HG02763 (cell line): ENCODE measurements around the gene L3MBTL1.
A peak's percentile ranks its signal among the peaks of the same experiment; 100 is the strongest.
"Not testable (repeated sequence)": the region's sequence is repeated elsewhere in the genome, so short reads cannot be mapped to it uniquely, and the experiment has no call there.

Experiments
- ATAC-seq: cut with Tn5 transposase; IDR thresholded peaks from one replicate; pipeline ENCODE4 v1.9.1; 2021; ENCODE audit warnings: mild to moderate bottlenecking, moderate library complexity; ENCODE audit not compliant: unreplicated experiment

The L3MBTL1 gene

GRCh38 chr20:43502021-43502420 is 5.5 kb upstream of the L3MBTL1 start:
- not testable (repeated sequence) for ATAC-seq

GRCh38 chr20:43506238-43506637 is 1.3 kb upstream of the L3MBTL1 start:
- no peak for ATAC-seq

- no peak for ATAC-seq
Measured at GRCh38 chr20:43508106-43508505, 609 bp downstream of the L3MBTL1 start.

GRCh38 chr20:43508604-43509040 is 1.1 kb downstream of the L3MBTL1 start:
- no peak for ATAC-seq

- no peak for ATAC-seq
Measured at GRCh38 chr20:43511879-43512278, 4.4 kb downstream of the L3MBTL1 start.

- ATAC-seq, result peak; percentile 1
Measured at GRCh38 chr20:43513372-43513930, 6.0 kb downstream of the L3MBTL1 start.

GRCh38 chr20:43513931-43514647 is 6.6 kb downstream of the L3MBTL1 start:
- peak; percentile 79 for ATAC-seq

GRCh38 chr20:43514648-43514999 is 7.1 kb downstream of the L3MBTL1 start:
- peak; percentile 12 for ATAC-seq

GRCh38 chr20:43515628-43516027 is 8.1 kb downstream of the L3MBTL1 start:
- no peak for ATAC-seq

- no peak for ATAC-seq
Measured at GRCh38 chr20:43516251-43516824, 8.8 kb downstream of the L3MBTL1 start.

- ATAC-seq, result no peak
Measured at GRCh38 chr20:43520074-43520630, 12.7 kb downstream of the L3MBTL1 start.

- no peak for ATAC-seq
Measured at GRCh38 chr20:43525021-43525420, 17.5 kb downstream of the L3MBTL1 start.

- ATAC-seq, result no peak
Measured at GRCh38 chr20:43528258-43528875, 20.9 kb downstream of the L3MBTL1 start.

- no peak for ATAC-seq
Measured at GRCh38 chr20:43529051-43529450, 21.6 kb downstream of the L3MBTL1 start.

- no peak for ATAC-seq
Measured at GRCh38 chr20:43529457-43530153, 22.1 kb downstream of the L3MBTL1 start.

GRCh38 chr20:43530321-43531090 is 23.0 kb downstream of the L3MBTL1 start:
- ATAC-seq, result no peak

- ATAC-seq, result no peak
Measured at GRCh38 chr20:43531091-43531443, 23.6 kb downstream of the L3MBTL1 start.

GRCh38 chr20:43532416-43533055 is 25.0 kb downstream of the L3MBTL1 start:
- ATAC-seq, result no peak

- no peak for ATAC-seq
Measured at GRCh38 chr20:43533060-43533459, 25.6 kb downstream of the L3MBTL1 start.

- no peak for ATAC-seq
Measured at GRCh38 chr20:43534016-43534415, 26.5 kb downstream of the L3MBTL1 start.
